GM19452 (cell line): ENCODE data around the gene FAM181A.

Source experiments
- ATAC-seq: cut with Tn5 transposase; IDR thresholded peaks from one replicate; pipeline ENCODE4 v1.9.1; 2021; ENCODE audit not compliant: unreplicated experiment

Gene FAM181A

GRCh38 chr14:93903342-93904184 lies 23.6 kb upstream of the FAM181A start:
- no peak for ATAC-seq

DNA sequence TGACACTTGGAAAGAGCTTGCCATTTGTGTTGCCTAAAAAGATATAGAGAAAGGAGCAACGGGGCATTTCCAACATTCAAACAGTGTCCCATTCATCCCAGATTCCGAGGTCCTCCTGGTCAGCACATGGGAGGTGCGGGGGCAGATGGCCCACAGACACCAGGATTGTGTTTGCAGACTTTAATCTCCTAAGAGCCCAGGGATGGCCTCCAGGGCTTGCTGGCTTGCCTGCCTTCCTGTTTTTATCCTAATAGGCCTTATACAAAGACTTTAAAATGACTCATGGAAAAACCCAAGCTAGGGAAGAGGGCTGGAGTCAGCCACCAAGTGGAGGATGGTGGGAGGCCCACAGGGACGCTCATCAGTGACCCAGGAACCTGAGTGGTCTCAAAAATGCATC lies 21.5 kb upstream of the FAM181A start:
- ATAC-seq: no peak

DNA sequence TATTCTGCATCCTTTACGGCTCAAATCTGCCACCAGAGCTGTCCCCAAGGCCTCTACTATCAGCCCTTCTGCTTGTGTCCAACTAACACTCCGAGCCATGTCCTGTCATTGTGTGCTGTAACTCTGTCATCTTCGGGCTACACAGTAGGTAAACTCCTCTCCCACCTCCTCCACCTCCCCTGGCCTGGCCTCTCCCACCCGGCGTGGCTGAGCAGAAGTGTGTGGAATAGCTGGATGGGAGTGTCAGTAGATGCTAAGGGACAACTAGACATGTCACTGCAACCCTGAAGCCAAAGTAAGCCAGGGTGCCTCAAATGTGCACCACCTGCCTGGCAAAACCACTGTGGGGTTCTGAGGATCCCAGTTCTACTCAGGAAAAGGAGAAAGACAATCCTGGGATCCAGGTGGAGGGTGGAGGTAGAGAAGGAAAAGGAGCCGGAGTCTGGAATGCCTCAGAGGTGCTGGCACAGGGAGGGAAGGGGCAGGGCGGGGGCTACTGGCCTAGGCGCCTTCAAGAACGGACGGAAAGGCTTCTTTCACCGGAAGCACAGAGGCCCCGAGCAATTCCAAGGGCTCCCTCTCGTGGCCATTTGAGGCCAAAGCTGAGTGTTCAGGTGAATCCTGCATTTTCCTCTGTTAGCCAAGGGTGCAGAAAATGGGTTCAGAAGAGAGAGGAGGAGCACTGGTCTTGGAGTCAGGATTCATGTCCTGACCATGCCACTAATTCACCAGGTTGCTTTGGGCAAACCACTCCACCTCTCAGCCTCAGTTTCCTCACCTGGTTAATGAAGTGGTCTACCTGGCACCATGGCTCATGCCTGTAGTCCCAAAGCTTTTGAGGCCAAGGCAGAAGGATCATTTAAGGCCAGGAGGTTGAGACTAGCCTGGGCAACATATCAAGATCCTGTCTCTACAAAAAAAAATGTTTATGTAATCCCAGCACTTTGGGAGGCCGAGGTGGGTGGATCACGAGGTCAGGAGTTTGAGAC lies 20.5 kb upstream of the FAM181A start:
- no peak for ATAC-seq

- no peak for ATAC-seq
These were observed 17.6 kb upstream of the FAM181A start for GRCh38 chr14:93909429-93910128.

GRCh38 chr14:93911975-93912615 lies 15.0 kb upstream of the FAM181A start:
- ATAC-seq: no peak

- ATAC-seq: no peak
These were observed 14.4 kb upstream of the FAM181A start for GRCh38 chr14:93912782-93913181.

- peak; percentile 55 for ATAC-seq
These were observed 12.9 kb upstream of the FAM181A start for GRCh38 chr14:93914278-93914677.

- ATAC-seq: no peak
These were observed 12.0 kb upstream of the FAM181A start for GRCh38 chr14:93915070-93915705.

- ATAC-seq: no peak
These were observed 11.3 kb upstream of the FAM181A start for GRCh38 chr14:93915800-93916199.

GRCh38 chr14:93916498-93916897 lies 10.6 kb upstream of the FAM181A start:
- ATAC-seq: no peak

GRCh38 chr14:93917141-93917540 lies 10.0 kb upstream of the FAM181A start:
- no peak for ATAC-seq

- ATAC-seq: no peak
These were observed 5.9 kb upstream of the FAM181A start for GRCh38 chr14:93921001-93921806.

DNA sequence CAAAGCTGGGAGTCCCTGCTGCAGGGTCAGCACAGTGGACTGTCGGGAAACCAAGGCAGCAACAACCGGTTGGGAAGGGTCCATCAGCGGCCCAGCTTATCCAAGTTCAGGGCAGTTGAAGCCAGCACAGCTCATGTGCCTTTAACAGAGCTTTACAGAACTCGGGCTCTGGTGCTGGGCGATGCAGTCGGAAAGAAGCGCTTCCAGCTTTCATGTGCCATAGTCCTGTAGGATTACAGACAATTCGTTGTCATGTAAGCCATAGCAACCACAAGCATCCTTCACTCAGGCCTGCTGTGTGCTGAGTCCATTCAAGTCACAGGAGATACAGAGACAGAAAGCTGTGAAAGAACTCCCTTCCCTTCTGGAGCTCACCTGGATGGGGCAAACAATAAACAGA lies 3.5 kb upstream of the FAM181A start:
- no peak for ATAC-seq

- no peak for ATAC-seq
These were observed 2.4 kb upstream of the FAM181A start for GRCh38 chr14:93924592-93925355.

DNA sequence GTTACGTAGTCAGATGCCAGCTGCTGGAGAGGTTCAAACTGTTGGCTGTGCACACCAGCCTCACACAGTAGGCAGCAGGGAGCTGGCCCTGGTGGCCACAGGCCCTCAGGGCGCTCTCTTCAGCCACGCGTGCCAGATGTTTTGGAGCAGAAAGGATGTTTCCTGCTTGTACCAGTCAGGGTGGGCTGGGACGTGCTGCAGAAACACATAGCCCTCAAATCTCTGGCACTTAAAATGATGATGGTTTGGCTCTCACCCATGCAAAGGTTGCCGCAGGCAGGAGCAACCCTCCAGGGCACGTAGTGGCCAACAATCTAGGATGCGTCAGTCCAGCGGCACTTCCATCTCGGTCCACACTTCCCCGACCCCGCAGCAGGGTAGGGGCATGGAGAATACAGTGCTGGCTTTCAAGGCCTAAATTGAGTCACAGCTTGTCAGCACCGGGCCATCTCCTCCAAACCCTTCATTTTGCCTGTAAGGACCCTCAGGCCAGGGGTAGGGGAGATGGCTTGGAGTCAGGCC lies 1.7 kb upstream of the FAM181A start:
- no peak for ATAC-seq

- no peak for ATAC-seq
These were observed 785 bp upstream of the FAM181A start for GRCh38 chr14:93926245-93926872.

GRCh38 chr14:93927800-93928145 lies 629 bp downstream of the FAM181A start:
- no peak for ATAC-seq
